ENCODE results near the gene PNMA8A.
"Not testable (repeated sequence)": the region's sequence is repeated elsewhere in the genome, so short reads cannot be mapped to it uniquely, and the experiment has no call there.

The PNMA8A gene

DNA sequence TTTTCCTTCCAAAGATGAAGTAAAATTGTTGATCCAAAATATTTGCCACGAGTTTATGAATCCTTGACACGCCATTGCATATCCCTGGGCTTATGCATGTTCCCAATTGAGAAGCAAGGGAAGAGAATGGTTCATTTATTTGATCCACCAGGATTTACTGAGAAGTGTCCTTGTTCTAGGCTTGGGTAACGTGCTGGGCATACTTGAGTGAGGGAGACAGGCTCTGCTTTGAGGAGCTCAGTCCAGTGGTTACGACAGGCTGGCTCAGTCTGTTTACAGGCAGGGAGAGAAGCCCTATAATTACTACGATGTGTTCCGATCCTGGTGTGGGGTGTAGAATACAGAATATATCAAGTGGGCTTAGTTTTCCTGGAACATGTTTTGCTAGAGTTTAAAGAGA, 36.4 kb downstream of the PNMA8A start:
- no peak for FAIRE-seq
- TF ChIP-seq POLR2A (IDR thresholded peaks at IDR 0.05; ENCODE audit: low read depth, low read length) (no peak), TAF1 (IDR thresholded peaks at IDR 0.05; ENCODE audit: borderline replicate concordance, low read depth, low read length) (no peak), POLR2AphosphoS5 (IDR thresholded peaks at IDR 0.05; ENCODE audit: low read depth, low read length) (no peak)

DNA sequence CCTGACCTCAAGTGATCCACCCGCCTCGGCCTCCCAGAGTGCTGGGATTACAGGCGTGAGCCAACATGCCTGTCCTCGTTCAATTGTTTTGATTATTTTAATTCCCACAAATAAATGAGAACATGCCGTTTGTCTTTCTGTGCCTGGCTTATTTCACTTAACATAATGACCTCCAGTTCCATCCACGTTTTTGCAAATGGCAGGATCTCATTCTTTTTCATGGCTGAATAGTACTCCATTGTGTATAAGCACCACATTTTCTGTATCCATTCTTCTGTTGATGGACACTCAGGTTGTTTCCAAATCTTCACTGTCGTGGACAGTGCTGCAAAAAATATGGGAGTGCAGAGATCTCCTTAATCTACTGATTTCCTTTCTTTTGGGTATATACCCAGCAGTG, 37.9 kb downstream of the PNMA8A start:
- not testable (repeated sequence) for FAIRE-seq

More for the DNA sequence above, 36.4 kb downstream of the PNMA8A start:
- DNase-seq (ENCODE audit: insufficient read length), result no peak

DNA sequence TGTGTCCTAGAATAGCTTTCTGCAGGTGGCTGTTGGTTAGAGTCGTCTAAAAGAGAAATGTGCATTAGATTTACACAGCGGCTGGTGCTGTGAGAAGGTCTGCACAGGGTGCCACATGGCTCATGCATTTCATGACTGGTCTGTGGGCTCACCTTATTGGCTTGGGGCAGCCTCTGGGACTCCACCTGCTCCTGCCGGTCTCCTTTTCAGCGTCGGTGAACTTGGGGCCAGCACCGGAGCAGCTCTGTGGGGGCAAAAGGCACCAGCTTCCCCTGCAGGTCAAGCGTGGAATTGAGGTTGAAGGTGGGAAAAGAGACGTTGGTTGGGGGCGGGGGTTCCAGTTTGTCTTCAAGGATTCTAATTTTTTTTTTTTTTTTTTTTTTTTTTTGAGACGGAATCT, 39.5 kb downstream of the PNMA8A start:
- FAIRE-seq (no peak), DNase-seq (ENCODE audit: insufficient read length) (no peak)
- TF ChIP-seq TAF1 (IDR thresholded peaks at IDR 0.05; ENCODE audit: borderline replicate concordance, low read depth, low read length), result no peak

More for the DNA sequence above, 37.9 kb downstream of the PNMA8A start:
- not testable (repeated sequence) for DNase-seq (ENCODE audit: insufficient read length)

DNA sequence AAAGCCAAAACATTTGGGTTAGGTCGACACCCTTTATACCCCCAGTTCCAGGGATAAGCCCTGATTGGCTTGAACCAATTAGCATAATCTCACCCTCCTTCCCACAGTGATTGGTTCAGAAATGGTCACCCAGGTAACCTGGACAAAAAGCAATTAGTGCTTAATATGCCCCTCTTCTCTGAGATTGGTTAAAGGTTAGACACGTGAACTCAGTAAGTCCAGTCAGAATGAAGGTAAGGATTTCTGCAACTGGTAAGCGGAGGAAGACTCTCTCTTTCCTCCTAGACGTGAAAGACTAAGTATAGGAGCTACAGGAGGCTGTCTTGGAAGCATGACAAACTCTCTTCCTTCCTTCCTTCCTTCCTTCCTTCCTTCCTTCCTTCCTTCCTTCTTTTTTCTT, 41.4 kb downstream of the PNMA8A start:
- no peak for TF ChIP-seq POLR2A (IDR thresholded peaks at IDR 0.05; ENCODE audit: low read depth, low read length)
- TF ChIP-seq TAF1 (IDR thresholded peaks at IDR 0.05; ENCODE audit: borderline replicate concordance, low read depth, low read length), result no peak
- TF ChIP-seq POLR2AphosphoS5 (IDR thresholded peaks at IDR 0.05; ENCODE audit: low read depth, low read length), result no peak
- DNase-seq (ENCODE audit: insufficient read length) (no peak), FAIRE-seq (no peak)

DNA sequence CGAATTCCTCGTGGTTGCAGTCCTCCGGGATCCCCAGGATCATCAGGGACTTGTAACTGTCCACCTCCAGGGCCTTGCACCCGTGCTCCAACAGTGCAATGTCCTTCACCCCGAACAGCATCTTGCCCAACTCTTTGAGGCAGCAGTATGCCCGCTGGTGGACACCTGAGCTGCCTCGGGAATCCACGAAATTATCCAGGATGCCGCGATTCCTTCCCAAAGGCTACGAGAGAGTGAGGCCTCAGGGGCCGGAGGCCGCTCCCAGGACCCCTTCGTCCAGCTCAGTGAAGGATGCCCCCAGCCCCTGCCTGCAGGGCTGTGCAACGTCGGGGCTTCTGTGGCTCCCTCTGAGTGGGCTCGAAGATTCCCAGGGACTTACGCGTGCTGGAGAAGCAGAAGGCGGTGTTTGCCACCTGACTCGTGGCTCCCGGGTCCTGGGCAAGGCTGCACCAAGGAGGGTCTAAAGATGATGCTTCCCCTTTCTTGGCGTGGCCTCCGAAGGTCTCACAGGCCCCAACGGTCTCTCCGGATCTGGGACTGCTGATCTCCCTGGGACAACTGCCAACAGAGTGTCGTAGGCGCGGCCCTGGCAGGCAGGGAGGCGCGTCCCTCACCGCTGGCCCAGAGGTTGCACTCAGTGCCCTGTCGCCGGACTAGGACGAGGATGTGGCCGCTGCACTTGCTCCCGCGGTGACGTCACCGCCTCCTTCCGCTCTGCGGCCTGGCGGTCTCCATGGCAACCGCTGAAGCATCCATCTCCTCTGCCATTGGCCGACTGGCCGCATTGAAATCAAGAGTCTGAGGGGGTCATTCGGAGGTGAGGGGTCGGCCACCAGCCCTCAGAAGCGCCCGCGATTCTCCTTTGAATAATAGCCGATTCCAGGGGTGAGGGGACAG, 42.9 kb downstream of the PNMA8A start, which contains the start of gene PNMA8C:
PNMA8C (minus strand) TSS at position 698 of the 897 bp plus-strand sequence; CDS start at position 121, 577 bp downstream.
- TF ChIP-seq POLR2A (IDR thresholded peaks at IDR 0.05; ENCODE audit: low read depth, low read length), result no peak
- no peak for TF ChIP-seq POLR2AphosphoS5 (IDR thresholded peaks at IDR 0.05; ENCODE audit: low read depth, low read length)
- no peak for TF ChIP-seq TAF1 (IDR thresholded peaks at IDR 0.05; ENCODE audit: borderline replicate concordance, low read depth, low read length)
- FAIRE-seq, result no peak
- peak; percentile 41 for DNase-seq (ENCODE audit: insufficient read length)

DNA sequence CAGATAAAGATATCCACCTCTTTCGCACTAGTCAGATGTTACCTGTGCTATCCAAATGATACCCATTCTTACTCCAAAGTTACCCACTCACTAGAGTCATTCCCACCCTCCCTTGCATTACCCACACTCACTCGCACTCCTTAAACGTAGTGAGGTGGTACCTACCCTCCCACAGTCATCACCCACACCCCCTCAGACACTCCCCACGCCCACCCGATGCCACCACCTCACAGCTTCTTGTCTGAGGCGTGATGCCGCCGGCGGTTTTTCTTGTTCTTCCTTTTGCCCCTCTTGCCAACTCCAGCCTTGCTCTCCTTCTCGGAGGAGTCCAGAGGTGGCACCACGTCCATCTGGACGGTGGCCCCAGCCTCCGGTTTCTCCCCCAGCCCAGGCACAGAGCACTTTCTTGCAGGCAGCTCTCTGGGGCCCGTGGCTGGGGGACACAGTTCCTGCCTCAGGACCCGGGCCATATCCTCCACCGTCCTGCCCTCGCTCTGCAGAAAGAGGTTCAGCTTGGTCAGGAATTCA, 43.8 kb downstream of the PNMA8A start:
- DNase-seq (ENCODE audit: insufficient read length), result no peak
- no peak for FAIRE-seq
- TF ChIP-seq POLR2AphosphoS5 (IDR thresholded peaks at IDR 0.05; ENCODE audit: low read depth, low read length), result no peak
- TF ChIP-seq TAF1 (IDR thresholded peaks at IDR 0.05; ENCODE audit: borderline replicate concordance, low read depth, low read length), result no peak
- TF ChIP-seq POLR2A (IDR thresholded peaks at IDR 0.05; ENCODE audit: low read depth, low read length), result no peak

DNA sequence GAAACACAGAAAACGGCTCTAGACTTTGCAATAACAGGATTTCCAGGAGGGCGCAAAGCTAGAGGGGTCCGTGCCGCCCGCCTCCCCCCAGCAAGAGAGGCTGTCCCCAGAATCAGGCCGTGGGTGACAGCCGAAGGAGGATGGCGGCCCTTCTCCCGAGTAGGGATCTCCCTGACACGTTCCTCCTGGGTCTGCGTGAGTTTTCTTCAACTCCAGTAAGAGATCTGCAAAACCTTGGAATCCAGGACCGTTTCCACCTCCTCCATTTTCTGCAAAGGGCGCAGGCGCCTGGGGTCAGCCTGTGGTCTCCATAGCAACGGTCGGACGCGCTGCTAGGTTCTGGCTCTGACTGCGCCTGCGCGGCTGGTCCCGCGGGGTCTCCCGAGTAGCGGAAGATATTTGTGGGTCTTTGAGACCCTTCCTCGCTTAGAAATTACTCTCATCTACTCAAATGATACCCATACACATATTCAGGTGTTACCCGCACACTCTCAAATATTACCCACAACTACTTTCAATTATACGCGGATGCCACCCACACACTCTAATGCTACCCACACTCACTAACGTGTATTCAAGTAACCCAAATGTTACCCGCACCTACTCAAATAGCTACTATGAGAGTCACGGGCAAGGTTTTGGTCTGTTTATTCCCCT, 44.7 kb downstream of the PNMA8A start:
- DNase-seq (ENCODE audit: insufficient read length), result no peak
- no peak for FAIRE-seq
- no peak for TF ChIP-seq POLR2A (IDR thresholded peaks at IDR 0.05; ENCODE audit: low read depth, low read length)
- no peak for TF ChIP-seq TAF1 (IDR thresholded peaks at IDR 0.05; ENCODE audit: borderline replicate concordance, low read depth, low read length)
- no peak for TF ChIP-seq POLR2AphosphoS5 (IDR thresholded peaks at IDR 0.05; ENCODE audit: low read depth, low read length)

DNA sequence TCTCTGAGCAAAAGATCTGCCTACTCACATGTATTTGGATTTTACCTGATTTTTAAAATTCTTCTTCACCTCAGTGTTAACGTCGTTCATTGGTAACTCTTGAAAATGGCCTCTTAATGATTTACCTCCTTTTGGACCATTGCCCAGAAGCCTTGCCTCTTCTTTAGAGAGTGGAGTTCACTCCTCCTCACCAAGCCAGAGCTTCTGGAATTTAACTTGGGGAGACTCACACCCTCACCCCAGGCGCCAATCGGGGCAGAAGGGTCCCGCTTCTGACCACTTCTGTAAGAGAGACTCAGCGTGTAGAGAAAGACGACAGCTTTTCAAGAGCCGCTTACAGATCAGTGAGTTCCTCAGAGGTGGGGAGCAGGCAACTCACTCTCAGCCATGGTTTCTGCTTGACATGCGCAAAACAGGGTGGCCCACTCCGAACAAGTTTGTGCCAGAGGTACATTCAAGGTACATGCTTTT, 45.3 kb downstream of the PNMA8A start:
- TF ChIP-seq POLR2AphosphoS5 (IDR thresholded peaks at IDR 0.05; ENCODE audit: low read depth, low read length), result no peak
- TF ChIP-seq POLR2A (IDR thresholded peaks at IDR 0.05; ENCODE audit: low read depth, low read length), result no peak
- no peak for TF ChIP-seq TAF1 (IDR thresholded peaks at IDR 0.05; ENCODE audit: borderline replicate concordance, low read depth, low read length)
- DNase-seq (ENCODE audit: insufficient read length) (no peak), FAIRE-seq (no peak)

DNA sequence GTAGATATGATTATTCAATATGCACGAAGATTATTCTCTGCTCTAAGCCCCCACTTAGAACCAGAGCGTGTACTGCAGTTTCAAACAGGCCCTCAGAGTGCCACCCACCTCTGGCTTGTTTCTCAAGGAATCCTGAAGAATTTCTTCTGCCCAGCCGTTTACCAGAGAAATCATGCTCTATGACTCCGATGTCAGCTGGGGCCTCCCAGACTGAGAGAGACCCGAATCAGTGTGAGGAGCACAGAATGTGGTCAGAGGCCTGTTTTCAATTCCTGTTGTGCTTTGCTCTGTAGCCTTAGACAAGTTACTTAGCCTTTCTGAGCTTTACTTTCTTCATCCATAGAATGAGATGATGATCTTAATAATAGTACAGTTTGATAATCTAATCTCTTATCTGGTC, 48.2 kb downstream of the PNMA8A start:
- no peak for FAIRE-seq

DNA sequence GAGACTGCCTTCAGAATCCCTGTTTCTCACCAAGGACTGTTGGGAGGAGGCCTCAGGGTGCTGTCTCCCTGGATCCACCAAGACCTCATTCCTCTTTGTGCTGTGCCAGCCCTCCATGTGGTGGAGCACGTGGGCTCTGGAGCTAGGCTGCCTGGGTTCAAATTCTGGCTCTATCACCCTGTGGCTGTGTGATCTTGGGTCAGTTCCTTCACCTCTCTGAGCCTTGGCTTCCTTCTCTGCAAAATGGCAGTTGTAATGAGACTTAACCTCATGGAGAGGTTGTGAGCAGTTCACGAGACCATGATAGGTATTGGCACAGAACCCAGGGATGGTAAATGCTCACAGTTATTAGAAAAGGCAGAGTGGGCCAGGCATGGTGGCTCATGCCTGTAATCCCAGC, 49.0 kb downstream of the PNMA8A start:
- no peak for TF ChIP-seq POLR2AphosphoS5 (IDR thresholded peaks at IDR 0.05; ENCODE audit: low read depth, low read length)
- no peak for TF ChIP-seq POLR2A (IDR thresholded peaks at IDR 0.05; ENCODE audit: low read depth, low read length)
- TF ChIP-seq TAF1 (IDR thresholded peaks at IDR 0.05; ENCODE audit: borderline replicate concordance, low read depth, low read length), result no peak

More for the DNA sequence above, 48.2 kb downstream of the PNMA8A start:
- TF ChIP-seq POLR2A (IDR thresholded peaks at IDR 0.05; ENCODE audit: low read depth, low read length), result no peak
- TF ChIP-seq POLR2AphosphoS5 (IDR thresholded peaks at IDR 0.05; ENCODE audit: low read depth, low read length), result no peak
- TF ChIP-seq TAF1 (IDR thresholded peaks at IDR 0.05; ENCODE audit: borderline replicate concordance, low read depth, low read length), result no peak
- no peak for DNase-seq (ENCODE audit: insufficient read length)

DNA sequence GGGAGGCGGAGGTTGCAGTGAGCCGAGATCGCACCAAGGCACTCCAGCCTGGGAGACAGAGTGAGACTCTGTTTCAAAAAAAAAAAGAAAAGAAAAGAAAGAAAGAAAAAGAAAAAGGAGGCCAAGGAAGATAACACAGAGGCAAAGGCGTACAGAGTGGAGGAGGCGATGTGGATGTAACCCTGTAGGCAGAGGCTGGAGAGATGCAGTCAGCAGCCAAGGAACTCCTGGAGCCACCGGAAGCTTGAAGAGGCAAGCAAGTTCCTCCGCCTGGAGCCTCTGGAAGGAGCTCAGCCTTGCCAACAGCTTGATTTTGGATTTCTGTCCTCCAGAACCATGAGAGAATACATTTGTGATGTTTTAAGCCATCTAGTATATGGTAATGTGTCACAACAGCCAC, 51.3 kb downstream of the PNMA8A start:
- no peak for TF ChIP-seq TAF1 (IDR thresholded peaks at IDR 0.05; ENCODE audit: borderline replicate concordance, low read depth, low read length)
- TF ChIP-seq POLR2A (IDR thresholded peaks at IDR 0.05; ENCODE audit: low read depth, low read length), result no peak
- TF ChIP-seq POLR2AphosphoS5 (IDR thresholded peaks at IDR 0.05; ENCODE audit: low read depth, low read length), result no peak
- FAIRE-seq, result no peak
- no peak for DNase-seq (ENCODE audit: insufficient read length)

More for the DNA sequence above, 49.0 kb downstream of the PNMA8A start:
- DNase-seq (ENCODE audit: insufficient read length) (no peak), FAIRE-seq (no peak)
